Tibial artery (tissue), 4 donors: ENCODE data around the gene INSYN2A.

Experiments used
- DNase-seq, 2 donors: peaks; one replicate each; pipeline ENCODE4 v3.0.0-alpha.2; 2019
- H3K27ac ChIP-seq, 2 donors: fragments of 200-600 bp; sonication (generic) in 1 of 2; 1 replicate in 1 of 2; 2 replicates in 1 of 2; pipeline ENCODE4 v1.5.1; 2018 to 2019; ENCODE audit warnings: mild to moderate bottlenecking in 1 of 2
- H3K27me3 ChIP-seq, 2 donors: fragments of 200-600 bp; sonication (generic) in 1 of 2; one replicate each; pipeline versions ENCODE4 v1.5.1 to v1.6.0; 2016 to 2019
- H3K36me3 ChIP-seq, 3 donors: fragments of 200-600 bp; sonication (generic) in 2 of 3; one replicate each; pipeline ENCODE4 v1.5.1; 2016 to 2019; ENCODE audit warnings: mild to moderate bottlenecking in 2 of 3
- H3K4me1 ChIP-seq, 4 donors: fragments of 200-600 bp; sonication (generic) in 2 of 4; 1 replicate in 3 of 4; 2 replicates in 1 of 4; pipeline ENCODE4 v1.5.1; 2016 to 2019
- H3K4me3 ChIP-seq, 2 donors: fragments of 200-600 bp; sonication (generic) in 1 of 2; 1 replicate in 1 of 2; 2 replicates in 1 of 2; pipeline ENCODE4 v1.5.1; 2018 to 2019; ENCODE audit warnings: mild to moderate bottlenecking in 2 of 2
- H3K9me3 ChIP-seq, 3 donors: fragments of 200-600 bp; sonication (generic) in 1 of 3; one replicate each; pipeline ENCODE4 v1.5.1; 2016 to 2019
- intact Hi-C: fragments of 100-400 bp; cut with DNase I; formaldehyde crosslinking; loops from one replicate; pipeline ENCODE4 v1.15.0; 2023; ENCODE audit warnings: low total_unique reads
- TF ChIP-seq, protein P1 (sequence below), 2 experiments: fragments of 200-600 bp in 1 of 2; fragments of 450-650 bp in 1 of 2; IDR thresholded peaks; one replicate each; pipeline ENCODE4 v1.5.1; 2017 to 2019; ENCODE audit warnings: antibody characterized with exemption in 2 of 2, mild to moderate bottlenecking in 1 of 2, moderate library complexity in 1 of 2

The INSYN2A gene, protein sequence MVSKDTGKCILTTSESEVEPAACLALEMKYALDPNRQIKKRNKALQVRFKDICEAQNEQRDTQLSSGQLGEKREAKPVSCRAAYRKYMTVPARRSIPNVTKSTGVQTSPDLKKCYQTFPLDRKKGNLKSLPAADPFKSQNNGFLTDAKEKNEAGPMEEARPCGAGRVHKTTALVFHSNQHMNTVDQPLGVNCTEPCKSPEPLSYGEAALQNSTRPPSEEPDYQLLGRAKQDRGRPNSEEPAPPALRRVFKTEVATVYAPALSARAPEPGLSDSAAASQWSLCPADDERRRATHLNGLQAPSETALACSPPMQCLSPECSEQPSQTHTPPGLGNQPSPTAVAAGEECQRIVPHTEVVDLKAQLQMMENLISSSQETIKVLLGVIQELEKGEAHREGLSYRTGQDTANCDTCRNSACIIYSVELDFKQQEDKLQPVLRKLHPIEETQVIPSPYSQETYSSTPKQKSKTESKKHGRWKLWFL

DNA sequence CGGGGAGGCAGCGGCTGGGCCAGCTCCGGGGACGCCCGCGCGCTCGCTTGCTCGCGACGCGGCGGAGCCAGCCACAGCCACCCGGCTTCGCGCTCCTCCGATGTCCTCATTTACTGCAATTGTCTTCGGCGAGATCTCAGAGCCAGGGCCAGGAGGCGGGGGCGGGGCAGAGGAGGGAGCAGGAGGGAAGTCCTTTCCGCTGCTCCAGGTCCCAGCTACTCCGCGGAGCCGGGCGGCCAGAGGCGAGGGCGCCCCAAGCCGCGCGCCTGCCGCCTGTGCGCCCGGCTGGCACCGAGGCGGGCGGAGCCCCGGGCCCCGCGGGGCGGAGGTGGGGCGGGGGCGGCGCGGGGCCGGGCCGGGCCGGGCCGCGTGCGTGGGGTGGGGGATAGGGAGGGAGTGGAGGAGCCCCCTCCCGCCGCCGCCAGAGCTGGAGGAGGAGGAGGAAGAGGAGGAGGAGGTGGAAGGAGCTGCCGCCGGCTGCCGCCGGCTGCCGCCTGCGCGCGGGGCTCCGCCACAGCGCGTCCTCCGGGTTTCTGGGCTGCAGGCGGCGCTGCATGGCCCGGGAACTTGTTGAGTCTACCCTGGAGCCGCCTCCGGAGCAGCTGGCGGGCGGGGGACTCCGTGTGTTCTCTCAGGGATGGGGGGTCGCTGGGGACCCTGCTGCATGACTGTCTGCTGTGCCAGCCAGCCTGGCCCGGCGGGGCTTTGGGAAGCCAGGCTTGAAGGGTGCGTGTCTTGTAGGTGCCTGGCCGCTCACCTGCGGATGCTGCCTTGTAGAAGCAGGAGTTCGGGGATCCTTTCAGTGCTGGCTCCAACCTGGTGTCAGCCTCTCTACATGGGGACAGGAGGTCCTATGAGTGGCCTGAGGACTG, at the start of gene INSYN2A:
Gene INSYN2A, minus strand, starts transcription at position 310 of the 872 bp plus-strand sequence. CDS start 20,196 bp downstream, outside the sequence.
- no peak for DNase-seq

DNA sequence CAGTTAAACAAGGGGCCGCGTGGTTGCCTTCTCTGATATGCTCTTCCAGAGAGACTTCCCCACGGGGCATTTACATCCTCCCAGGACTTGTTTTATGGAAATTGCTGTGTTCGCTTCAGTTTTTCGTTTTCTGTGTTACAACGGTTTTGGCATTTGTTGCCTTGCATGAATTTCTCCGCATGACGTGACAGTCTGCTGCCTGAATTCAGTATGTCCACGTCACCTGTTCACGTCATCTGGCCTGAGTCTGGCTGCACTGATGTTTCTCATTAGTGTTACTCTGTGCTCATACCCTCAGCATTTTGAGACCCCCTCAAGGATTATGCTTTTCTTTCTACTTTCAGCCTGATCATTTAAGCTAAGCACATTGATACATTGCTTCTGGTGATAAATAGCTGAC, 49.1 kb upstream of the INSYN2A start:
- H3K4me1 ChIP-seq: no peaks in the 10 kb centered on the region
- no peaks in the 10 kb centered on the region for H3K27me3 ChIP-seq
- intact Hi-C loops: no loop called here
- H3K36me3 ChIP-seq: peaks cover 14 to 25% (median 18%) of the 10 kb centered on the region in 3 donors
- no peak overlapping the region for H3K27ac ChIP-seq
- H3K4me3 ChIP-seq: no peak overlapping the region
- no peak for DNase-seq
- no peaks in the 10 kb centered on the region for H3K9me3 ChIP-seq
- TF ChIP-seq, protein P1, sequence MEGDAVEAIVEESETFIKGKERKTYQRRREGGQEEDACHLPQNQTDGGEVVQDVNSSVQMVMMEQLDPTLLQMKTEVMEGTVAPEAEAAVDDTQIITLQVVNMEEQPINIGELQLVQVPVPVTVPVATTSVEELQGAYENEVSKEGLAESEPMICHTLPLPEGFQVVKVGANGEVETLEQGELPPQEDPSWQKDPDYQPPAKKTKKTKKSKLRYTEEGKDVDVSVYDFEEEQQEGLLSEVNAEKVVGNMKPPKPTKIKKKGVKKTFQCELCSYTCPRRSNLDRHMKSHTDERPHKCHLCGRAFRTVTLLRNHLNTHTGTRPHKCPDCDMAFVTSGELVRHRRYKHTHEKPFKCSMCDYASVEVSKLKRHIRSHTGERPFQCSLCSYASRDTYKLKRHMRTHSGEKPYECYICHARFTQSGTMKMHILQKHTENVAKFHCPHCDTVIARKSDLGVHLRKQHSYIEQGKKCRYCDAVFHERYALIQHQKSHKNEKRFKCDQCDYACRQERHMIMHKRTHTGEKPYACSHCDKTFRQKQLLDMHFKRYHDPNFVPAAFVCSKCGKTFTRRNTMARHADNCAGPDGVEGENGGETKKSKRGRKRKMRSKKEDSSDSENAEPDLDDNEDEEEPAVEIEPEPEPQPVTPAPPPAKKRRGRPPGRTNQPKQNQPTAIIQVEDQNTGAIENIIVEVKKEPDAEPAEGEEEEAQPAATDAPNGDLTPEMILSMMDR (IDR thresholded peaks at IDR 0.05): no peak

More for the DNA sequence above, at the start of gene INSYN2A:
- TF ChIP-seq, protein P1 (IDR thresholded peaks at IDR 0.05): no peak
- Histone ChIP-seq H3K36me3 (no peaks in the 10 kb centered on the region), H3K27ac (no peak within 1 kb of the TSS), H3K9me3 (no peaks in the 10 kb centered on the region), H3K27me3 (peaks cover 0 to 3% of the 10 kb centered on the region in 2 donors), H3K4me1 (peaks cover 0 to 23% (median 18%) of the 10 kb centered on the region in 4 donors), H3K4me3 (peak within 1 kb of the TSS; percentile 40 to 51)
- intact Hi-C loops: no loop called here

DNA sequence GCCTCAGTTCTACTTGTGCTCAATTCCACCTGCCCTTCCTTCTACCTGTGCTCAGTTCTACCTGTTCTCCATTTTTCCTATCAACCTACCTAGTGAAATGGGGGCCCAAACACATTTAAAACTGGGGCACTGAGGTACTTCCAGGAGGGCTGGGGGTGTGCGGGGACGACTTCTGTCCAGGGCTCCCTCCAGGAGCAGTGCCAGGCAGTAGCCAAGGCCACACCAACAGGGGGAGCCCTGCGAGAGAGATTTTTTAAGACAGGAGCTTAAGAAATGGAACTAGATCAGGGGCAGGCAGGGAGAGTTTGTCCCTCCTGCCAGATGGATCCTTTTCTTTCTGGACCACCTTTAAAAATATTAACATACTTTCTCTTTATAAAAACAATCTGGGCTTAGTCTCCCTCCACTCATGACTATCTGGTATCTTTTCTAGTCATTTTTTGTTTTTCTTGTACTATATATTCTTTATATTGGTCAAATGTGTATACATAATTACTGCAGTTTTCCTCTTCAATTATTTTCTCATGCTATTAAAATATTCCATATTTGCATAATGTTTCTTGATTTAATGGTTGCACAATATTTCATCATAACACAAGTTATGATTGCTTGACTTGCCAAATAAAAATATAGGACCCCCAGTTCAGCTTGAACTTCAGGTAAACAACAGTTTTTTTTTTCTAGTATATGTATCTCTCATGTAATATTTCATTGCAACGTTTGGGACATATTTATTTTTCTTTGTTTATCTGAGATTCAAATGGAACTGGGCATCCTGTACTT, 47.3 kb upstream of the INSYN2A start:
- no peaks in the 10 kb centered on the region for H3K9me3 ChIP-seq
- H3K36me3 ChIP-seq: peaks cover 8 to 14% (median 10%) of the 10 kb centered on the region in 3 donors
- no peak overlapping the region for H3K27ac ChIP-seq
- intact Hi-C loops: no loop called here
- no peak for DNase-seq
- no peaks in the 10 kb centered on the region for H3K4me1 ChIP-seq
- H3K27me3 ChIP-seq: no peaks in the 10 kb centered on the region
- no peak overlapping the region for H3K4me3 ChIP-seq
- TF ChIP-seq, protein P1 (IDR thresholded peaks at IDR 0.05): peak in 1 of 2 experiments; percentile 27

DNA sequence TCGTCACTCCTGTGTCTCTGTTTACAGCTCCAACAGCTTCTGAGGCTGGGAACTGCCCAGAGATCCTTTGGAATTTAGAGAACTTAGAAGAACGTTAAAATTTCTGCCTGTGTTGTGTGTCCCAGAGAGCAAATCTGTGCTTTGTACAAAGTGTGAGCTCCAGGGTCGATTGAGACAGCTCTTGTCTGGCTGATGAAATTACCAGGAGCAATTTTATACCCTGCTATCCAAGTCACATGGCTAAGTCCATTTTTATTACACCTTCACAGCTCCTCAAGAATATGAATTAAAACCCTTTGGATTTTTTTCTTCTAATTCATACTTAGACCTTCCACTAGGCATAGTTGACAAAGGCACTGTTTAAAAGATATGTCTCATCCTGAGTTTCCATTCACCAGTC, 46.5 kb upstream of the INSYN2A start:
- intact Hi-C loops: no loop called here
- no peaks in the 10 kb centered on the region for H3K27me3 ChIP-seq
- TF ChIP-seq, protein P1 (IDR thresholded peaks at IDR 0.05): no peak

DNA sequence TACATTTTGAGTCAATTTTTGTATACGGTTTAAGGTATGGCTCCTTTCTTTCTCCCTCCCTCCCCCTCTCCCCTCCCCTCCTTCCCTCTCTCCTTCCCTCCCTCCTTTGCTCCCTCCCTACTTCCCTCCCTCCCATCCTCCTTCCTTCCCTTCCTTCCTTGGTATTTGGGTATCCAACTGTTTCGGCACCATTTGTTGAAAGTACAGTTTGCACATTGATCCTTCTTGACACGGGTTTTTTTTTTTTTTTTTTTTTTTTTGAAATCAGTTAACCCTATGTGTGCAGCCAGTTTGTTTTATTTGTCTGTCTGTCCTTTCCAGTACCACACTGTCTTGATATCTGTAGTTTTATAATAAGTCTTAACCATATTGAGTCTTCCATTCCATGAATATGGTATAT, 39.9 kb upstream of the INSYN2A start:
- Histone ChIP-seq H3K9me3 (no peaks in the 10 kb centered on the region), H3K4me1 (no peaks in the 10 kb centered on the region), H3K27me3 (no peaks in the 10 kb centered on the region), H3K27ac (no peak overlapping the region), H3K4me3 (no peak overlapping the region), H3K36me3 (no peaks in the 10 kb centered on the region)
- intact Hi-C loops: no loop called here
- DNase-seq: no peak
- TF ChIP-seq, protein P1 (IDR thresholded peaks at IDR 0.05): no peak

More for the DNA sequence above, 46.5 kb upstream of the INSYN2A start:
- Histone ChIP-seq H3K9me3 (no peaks in the 10 kb centered on the region), H3K4me3 (no peak overlapping the region), H3K4me1 (no peaks in the 10 kb centered on the region), H3K27ac (no peak overlapping the region), H3K36me3 (peaks cover under 1 to 6% (median 3%) of the 10 kb centered on the region in 3 donors)
- no peak for DNase-seq
